GM21717 (cell line): Measurements from ENCODE around the gene ACOXL.
"Not testable (repeated sequence)": the region's sequence is repeated elsewhere in the genome, so short reads cannot be mapped to it uniquely, and the experiment has no call there.

Experiments
- ATAC-seq: cut with Tn5 transposase; IDR thresholded peaks from one replicate; pipeline ENCODE4 v1.9.1; 2021; ENCODE audit warnings: mild to moderate bottlenecking, moderate library complexity; ENCODE audit not compliant: unreplicated experiment

ACOXL gene

GRCh38 chr2:110732422-110733413 is at the start of gene ACOXL:
TSS of gene ACOXL (plus strand) at chr2:110732573. CDS start at chr2:110768390, 35,817 bp downstream.
- ATAC-seq = no peak

- ATAC-seq = no peak
Measured at GRCh38 chr2:110682872-110683271, 49.5 kb upstream of the ACOXL start.

DNA sequence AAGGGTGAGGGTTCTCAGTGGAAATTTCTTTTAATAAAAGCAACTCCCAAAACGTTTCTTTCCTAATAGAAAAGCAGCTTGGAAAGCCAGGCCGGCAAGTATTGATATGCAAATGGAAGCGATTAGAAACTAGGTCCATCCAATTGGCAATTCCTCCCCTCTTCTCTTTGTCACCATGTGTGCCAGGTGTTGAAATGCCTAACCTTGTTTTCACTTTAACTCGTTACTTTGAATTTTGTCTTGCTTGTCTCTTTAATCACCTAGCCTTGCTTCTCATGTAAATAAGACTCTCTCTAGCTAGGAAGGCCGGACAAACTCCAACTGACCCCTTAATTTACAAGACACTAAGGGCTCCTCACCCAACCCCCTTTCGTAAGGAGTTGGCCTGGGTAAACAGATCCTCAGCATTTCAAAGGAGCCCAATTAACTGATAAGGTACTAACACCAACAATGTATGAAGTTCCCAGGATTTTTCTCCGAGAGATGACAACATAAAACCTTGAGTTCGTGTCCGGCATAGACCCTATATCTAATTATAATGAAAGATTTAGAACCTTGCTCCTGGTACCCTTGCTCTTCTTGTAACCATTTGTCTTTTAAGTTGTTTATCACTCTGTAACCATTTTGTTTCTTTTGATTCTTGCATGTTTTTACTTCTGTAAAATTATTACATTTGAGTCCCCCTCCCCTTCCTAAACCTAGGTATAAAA is 44.4 kb upstream of the ACOXL start:
- not testable (repeated sequence) for ATAC-seq

- ATAC-seq = no peak
Measured at GRCh38 chr2:110688594-110689091, 43.7 kb upstream of the ACOXL start.

DNA sequence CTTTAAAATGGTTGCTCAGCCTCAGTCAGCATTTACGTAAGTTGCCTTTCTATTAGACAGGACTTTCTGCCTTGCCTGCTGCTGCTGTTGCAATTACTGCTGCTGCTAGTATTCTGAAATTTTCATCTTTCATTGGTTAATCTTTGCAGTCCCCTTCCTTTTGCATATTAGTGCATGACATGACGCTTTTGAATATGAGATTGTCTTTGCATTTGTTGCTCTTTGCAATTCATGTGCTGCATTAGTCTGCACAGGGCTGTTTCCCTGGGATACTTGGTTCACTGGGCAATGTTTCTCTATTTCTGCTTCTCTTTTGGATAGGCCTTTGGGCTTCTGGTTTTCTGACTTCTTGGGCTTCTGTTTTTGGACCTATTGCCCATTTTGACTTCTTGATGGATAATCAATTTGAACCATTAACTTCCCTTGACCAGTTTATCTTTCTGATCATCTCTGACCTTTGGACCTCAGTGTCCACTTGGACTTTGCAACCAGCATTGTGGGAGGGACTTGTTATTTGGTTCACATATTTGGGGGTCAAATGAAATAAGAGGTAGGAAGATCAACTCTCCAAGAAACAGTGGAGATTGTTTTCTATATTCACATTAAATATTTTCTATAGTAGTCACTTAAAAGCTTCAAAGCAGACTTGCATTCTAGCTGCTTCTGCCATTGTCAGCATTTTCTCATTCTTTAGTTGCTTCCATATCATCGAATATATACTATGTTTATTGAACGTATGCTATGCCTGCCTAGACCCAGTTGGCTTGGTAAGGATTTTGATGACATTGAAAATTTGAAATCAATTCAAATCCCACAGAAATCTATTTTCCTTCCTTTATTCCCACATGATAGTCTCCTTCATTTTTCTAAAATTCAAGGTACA is 42.0 kb upstream of the ACOXL start:
- ATAC-seq = no peak

DNA sequence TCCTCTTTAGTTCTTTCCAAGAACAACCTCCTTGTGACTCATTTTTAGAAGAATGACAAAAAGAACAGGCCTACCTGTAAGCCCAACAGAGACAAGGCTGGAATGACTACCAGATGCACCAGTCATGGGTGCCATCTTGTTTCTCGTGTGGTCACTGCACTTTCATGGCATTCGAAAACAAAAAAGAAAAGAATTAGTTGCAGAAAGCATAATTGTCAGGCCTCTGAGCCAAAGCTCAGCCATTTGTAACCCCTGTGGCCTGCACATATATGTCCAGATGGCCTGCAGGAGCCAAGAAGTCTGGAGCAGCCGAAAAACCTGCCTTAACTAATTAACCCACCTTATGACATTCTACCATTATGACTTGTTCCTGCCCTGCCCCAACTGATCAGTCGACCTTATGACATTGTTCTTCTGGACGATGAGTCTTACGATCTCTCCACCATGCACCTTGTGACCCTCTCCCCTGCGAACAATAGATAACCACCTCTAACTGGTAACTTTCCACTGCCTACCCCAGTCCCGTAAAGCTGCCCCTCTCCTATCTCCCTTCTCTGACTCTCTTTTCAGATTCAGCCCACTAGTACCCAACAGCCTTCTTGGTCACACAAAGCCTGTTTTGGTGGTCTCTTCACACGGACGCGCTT is 40.6 kb upstream of the ACOXL start:
- ATAC-seq = no peak

- not testable (repeated sequence) for ATAC-seq
Measured at GRCh38 chr2:110695146-110695898, 37.1 kb upstream of the ACOXL start.

GRCh38 chr2:110698253-110698652 is 34.1 kb upstream of the ACOXL start:
- ATAC-seq = not testable (repeated sequence)

DNA sequence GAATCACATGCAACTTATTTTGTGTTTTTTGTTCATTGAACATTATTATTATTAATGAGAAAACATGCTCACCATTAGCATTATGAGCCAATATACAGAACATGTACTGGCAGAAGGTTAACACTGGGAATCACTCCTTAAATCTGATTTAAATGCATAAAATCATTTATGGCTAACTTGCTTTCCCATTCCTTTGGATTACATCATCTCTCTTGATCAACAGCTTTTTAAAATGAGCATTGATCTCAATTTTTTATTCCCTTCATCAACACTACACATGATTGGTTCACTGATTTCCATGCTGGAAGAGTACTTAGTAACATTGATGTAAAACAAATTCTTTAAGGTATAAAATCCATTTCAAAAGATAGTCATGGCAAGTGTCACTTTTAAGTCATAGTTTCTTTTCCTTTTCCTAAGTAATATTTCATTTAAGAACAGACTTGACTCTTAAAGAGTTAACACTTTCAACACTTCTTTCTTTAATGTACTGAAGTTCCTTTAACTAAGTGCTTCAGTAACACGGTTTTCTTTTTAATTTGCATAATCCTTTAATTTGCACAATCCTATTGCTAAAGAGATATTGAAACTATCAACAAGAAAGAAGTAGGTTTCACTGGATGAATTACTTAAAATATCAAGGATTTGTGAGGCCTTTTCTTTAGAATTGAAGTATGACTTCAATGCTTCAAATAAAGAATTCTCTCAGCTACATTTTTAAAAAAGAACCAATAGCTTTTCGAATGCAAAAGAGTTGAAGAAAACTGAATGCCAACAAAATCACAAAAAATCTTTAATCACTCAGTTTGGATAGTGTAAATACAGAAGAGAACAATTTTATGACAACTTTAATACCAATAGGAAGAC is 29.6 kb upstream of the ACOXL start:
- no peak for ATAC-seq

DNA sequence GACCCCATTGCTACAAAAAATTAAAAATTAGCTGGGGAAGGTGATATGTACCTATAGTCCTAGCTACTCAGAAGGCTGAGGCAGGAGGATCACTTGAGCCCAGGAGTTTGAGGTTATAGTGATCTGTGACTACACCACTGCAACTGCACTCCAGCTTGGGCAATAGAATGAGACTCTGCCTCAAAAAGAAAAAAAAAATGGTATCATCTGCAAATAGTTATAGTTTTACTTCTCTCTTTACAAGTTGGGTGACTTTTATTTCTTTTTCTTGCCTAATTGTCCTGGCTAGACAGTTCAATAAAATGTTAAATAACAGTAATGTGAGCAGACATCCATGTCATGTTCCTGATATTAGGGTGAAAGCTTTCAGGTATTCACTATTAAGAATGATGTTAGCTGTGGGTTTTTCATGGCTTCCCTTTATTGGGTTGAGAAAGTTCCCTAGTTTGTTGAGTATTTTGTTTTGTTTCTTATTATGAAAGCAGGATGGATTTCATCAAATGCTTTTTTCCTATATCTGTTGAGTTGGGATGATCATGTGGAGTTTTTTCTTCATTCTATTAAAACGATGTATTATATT is 24.9 kb upstream of the ACOXL start:
- ATAC-seq = no peak

- ATAC-seq = no peak
Measured at GRCh38 chr2:110708455-110708854, 23.9 kb upstream of the ACOXL start.

DNA sequence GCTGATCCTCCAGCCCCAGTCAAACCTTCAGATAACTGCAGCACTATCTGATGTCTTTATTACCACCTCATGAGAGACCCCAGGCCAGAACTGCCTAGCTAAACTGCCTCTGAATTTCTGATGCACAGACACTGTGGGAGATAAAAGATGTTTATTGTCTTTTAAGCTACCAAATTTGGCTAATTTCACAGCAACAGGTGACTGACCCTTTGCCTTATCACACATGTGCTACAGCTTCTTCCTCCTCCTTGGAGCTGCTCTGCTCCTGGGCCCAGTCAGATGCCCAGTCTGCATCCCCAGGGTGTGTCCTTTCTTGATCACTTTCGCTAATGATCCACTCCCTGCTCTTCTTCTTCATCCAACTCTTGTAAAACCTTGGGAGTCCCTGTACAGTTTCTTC is 19.6 kb upstream of the ACOXL start:
- ATAC-seq = no peak

DNA sequence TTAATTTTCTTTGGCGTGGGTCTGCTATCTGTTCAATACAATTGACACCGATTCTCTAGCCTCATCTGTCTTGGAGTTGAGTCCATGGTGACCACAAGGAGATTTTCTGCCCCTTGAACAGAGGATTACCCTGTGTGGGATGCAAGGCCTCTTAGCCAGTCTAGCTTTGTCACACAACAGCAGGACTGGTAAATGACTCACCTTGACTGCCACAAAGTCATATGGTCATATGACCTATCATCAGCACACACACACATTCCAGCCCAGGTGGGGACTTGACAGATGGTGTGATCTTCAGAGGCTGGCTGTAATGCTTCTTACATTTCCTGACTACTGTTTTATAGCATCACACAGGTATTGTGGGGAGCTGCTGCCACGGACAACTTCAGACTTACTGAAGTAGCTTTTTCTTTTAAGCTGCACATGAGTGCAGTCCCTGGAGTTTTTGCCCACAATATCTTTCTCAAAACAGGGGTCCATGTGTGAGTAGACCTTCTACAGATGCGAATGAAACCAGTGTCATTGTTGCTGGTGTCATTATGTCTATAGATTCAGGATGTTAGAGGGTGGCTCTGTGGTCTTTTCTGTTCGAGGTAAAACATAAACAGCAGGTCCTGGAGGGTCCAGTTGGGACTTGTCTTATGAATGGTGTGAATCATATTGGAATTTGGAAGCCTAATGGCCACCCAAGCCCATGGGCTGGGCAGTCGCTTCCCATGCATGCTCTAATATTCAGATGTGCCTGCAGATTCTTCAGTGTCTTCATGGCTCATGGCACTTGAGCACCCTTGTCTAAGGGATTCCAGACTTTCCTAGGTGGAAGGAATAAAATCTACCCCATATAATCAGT is 18.6 kb upstream of the ACOXL start:
- ATAC-seq = no peak

GRCh38 chr2:110714452-110715224 is 17.7 kb upstream of the ACOXL start:
- ATAC-seq = no peak

DNA sequence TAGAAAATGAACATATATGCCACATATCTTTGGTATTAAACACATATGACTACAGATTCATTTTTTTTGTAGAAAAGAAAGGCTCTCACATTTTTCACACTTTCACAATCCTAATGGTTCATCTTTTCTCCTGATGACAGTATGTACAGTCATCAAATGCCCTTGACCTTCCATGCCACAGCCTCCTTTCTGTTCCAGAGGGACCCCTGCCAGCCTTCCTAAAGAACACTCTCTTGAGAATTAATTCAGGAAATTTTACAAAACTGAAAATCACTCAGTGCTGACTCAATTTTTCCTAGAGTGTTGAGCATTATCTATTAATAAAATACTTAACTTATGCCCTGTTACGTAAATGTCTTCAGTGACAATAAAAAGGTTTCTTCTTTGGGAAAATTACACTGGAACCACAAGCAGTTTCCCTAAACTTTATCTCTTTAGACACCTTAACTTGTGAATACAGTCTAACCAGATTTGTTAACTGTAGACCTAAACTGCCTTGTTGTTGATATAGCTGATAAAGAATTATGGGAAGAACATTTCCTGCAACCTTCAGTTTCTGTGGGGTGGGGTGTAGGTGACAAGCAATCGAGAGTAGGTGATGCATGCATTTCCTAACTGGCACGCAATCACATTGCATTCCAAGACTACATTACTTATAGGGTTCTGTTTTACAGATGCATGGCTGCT is 15.3 kb upstream of the ACOXL start:
- no peak for ATAC-seq

DNA sequence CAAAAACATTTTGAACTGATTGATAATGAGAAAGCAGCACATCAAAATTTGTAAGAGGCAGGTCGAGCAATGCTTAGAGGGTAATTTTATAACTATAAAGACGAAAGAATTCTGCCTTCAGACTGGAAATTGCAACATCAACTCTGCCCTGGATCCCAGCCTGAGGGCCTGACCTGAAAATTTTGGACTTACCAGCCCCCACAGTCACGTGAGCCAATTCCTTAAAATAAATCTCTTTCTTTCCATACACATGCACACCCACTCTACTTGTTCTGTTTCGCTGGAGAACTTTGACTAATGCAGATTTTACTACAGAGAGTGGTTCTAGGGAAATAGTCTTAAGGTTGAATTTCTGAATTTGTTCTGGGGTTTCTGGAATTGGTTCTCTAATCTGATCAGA is 14.6 kb upstream of the ACOXL start:
- ATAC-seq = no peak
